HG03139 (cell line): Measurements from ENCODE around the gene MS4A8.

Experiments used
- ATAC-seq: cut with Tn5 transposase; IDR thresholded peaks from one replicate; pipeline ENCODE4 v1.9.1; 2021; ENCODE audit not compliant: unreplicated experiment

The MS4A8 gene

GRCh38 chr11:60762851-60763691, 63.7 kb downstream of the MS4A8 start:
- ATAC-seq = peak; percentile 65

GRCh38 chr11:60763692-60764369, 64.4 kb downstream of the MS4A8 start:
- ATAC-seq = no peak

DNA sequence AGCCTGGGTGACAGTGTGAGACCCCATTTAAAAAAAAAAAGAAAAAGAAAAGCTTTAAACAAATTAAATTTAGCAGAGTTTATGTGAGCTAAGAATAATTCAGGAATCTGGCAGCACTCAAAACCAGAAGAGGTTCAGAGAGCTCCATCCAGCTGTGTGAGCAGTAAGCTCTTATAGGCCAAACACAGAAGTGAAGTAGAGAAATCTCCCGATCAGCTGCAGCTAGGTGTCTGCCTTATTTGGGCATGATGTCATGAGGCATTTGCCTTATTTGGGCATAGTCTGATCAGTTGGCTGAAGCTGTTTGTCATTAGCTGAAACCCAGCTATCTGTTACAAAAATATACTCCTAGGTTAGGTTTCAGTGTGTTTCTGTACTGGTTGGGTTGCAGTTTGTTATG, 65.5 kb downstream of the MS4A8 start:
- peak; percentile 37 for ATAC-seq

- no peak for ATAC-seq
Observed at GRCh38 chr11:60765355-60765754, 65.9 kb downstream of the MS4A8 start.
